ENCODE data around the gene RPL10. TPM values are rescaled to one million over a fixed set of nuclear protein-coding genes. Genes with fewer than 3 reads are reported as not detected.
A peak's percentile ranks its signal among the peaks of the same experiment; 100 is the strongest.

Gene RPL10
- total RNA-seq, 1 experiment from 2014 or later, result 3,490 TPM

- H3K4me1 Mint-ChIP-seq (ENCODE audit: insufficient read depth, unreplicated experiment), result no peaks in the 10 kb centered on the region
- H3K36me3 Mint-ChIP-seq (ENCODE audit: insufficient read depth, unreplicated experiment), result peaks cover 70% of the 10 kb centered on the region
- ChIA-PET POLR2A (no interaction called here), CTCF (no interaction called here)
- no peak overlapping the region for H3K4me3 Mint-ChIP-seq (ENCODE audit: unreplicated experiment)
- H3K27me3 Mint-ChIP-seq (ENCODE audit: insufficient read depth, unreplicated experiment), result no peaks in the 10 kb centered on the region
- no peaks in the 10 kb centered on the region for H3K9me3 Mint-ChIP-seq (ENCODE audit: unreplicated experiment)
- no peak overlapping the region for H3K27ac Mint-ChIP-seq (ENCODE audit: low read depth, unreplicated experiment)
- TF ChIP-seq CTCF (IDR thresholded peaks at IDR 0.05; ENCODE audit: unreplicated experiment), result no peak
- DNase-seq (ENCODE audit: unreplicated experiment), result no peak
- intact Hi-C loops (cut with micrococcal nuclease), result no loop called here
- TSS peak; percentile 40 for BruUV-seq (replicated peaks)
These were observed 45.7 kb upstream of the RPL10 start for GRCh38 chrX:154352466-154352865.

DNA sequence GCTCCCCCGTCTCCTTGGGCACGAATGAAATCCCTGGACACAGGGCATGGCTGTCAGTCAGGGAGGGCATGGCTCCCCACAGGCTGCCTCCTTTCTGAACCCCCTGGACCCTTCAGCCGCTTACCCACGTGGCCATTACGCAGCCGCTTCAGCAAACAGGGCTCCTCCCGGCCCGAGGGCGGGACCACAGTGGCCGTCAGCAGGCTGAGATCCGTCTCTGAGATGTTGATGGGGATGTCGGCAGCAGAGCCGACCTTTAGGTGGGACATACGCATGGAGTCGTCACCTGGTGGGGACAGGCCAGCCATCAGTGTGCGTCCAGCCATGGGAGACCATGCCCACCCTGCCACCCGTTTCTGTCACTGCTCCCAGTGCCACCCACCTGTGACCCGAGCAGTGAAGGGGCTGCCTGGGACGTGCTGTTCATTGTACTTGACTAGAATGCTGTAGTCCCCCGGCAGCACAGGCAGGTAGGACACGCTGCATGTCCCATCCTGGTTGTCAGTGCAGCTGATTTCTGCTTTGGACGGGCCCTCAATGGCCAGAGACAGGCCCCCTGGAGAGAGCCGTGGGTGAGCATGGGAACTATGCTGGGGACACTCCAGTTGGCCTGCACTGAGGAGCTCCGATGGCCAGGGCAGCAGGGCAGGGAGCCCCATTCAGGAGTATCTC, 44.9 kb upstream of the RPL10 start:
- ChIA-PET POLR2A (no interaction called here), CTCF (no interaction called here)
- intact Hi-C loops (cut with micrococcal nuclease), result no loop called here
- Mint-ChIP-seq H3K36me3 (ENCODE audit: insufficient read depth, unreplicated experiment) (peaks cover 70% of the 10 kb centered on the region), H3K27ac (ENCODE audit: low read depth, unreplicated experiment) (no peak overlapping the region), H3K4me3 (ENCODE audit: unreplicated experiment) (no peak overlapping the region), H3K4me1 (ENCODE audit: insufficient read depth, unreplicated experiment) (no peaks in the 10 kb centered on the region), H3K9me3 (ENCODE audit: unreplicated experiment) (no peaks in the 10 kb centered on the region), H3K27me3 (ENCODE audit: insufficient read depth, unreplicated experiment) (no peaks in the 10 kb centered on the region)
- no peak for TF ChIP-seq CTCF (IDR thresholded peaks at IDR 0.05; ENCODE audit: unreplicated experiment)
- no peak for DNase-seq (ENCODE audit: unreplicated experiment)
- no TSS peak for BruUV-seq (replicated peaks)

DNA sequence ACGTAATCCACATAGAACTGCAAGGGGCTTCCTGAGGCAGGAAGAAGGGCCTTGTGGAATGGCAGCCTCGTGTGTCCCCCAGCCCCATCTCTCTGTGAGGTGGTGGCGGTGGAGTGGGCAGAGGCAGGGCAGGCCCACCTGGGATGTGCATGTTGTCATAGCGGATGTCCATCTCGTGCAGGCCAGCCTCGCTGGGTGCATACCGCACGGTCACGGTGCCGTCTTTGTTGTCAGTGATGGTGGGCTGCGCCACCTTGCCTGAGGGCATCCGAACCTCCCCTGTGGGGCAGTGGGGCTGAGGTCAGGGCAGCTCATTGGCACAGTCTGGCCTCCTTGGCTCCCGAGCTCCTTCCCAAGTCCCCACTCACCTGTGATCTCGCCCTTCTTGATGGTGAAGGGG, 44.2 kb upstream of the RPL10 start:
- Mint-ChIP-seq H3K27me3 (ENCODE audit: insufficient read depth, unreplicated experiment) (no peaks in the 10 kb centered on the region), H3K27ac (ENCODE audit: low read depth, unreplicated experiment) (no peak overlapping the region), H3K4me1 (ENCODE audit: insufficient read depth, unreplicated experiment) (peaks cover 5% of the 10 kb centered on the region), H3K4me3 (ENCODE audit: unreplicated experiment) (no peak overlapping the region), H3K9me3 (ENCODE audit: unreplicated experiment) (no peaks in the 10 kb centered on the region), H3K36me3 (ENCODE audit: insufficient read depth, unreplicated experiment) (peaks cover 70% of the 10 kb centered on the region)
- DNase-seq (ENCODE audit: unreplicated experiment), result no peak
- CTCF ChIA-PET, result no interaction called here
- BruUV-seq (replicated peaks), result no TSS peak
- intact Hi-C loops (cut with micrococcal nuclease), result no loop called here
- TF ChIP-seq CTCF (IDR thresholded peaks at IDR 0.05; ENCODE audit: unreplicated experiment), result no peak
- POLR2A ChIA-PET, result no interaction called here

- TF ChIP-seq CTCF (IDR thresholded peaks at IDR 0.05; ENCODE audit: unreplicated experiment), result no peak
- ChIA-PET CTCF (no interaction called here), POLR2A (no interaction called here)
- Mint-ChIP-seq H3K27ac (ENCODE audit: low read depth, unreplicated experiment) (no peak overlapping the region), H3K4me3 (ENCODE audit: unreplicated experiment) (no peak overlapping the region), H3K4me1 (ENCODE audit: insufficient read depth, unreplicated experiment) (peaks cover 5% of the 10 kb centered on the region), H3K27me3 (ENCODE audit: insufficient read depth, unreplicated experiment) (no peaks in the 10 kb centered on the region), H3K36me3 (ENCODE audit: insufficient read depth, unreplicated experiment) (peaks cover 70% of the 10 kb centered on the region), H3K9me3 (ENCODE audit: unreplicated experiment) (no peaks in the 10 kb centered on the region)
- intact Hi-C loops (cut with micrococcal nuclease), result no loop called here
- BruUV-seq (replicated peaks), result no TSS peak
- no peak for DNase-seq (ENCODE audit: unreplicated experiment)
These were observed 43.7 kb upstream of the RPL10 start for GRCh38 chrX:154354516-154354915.

Measured in MCF 10A (cell line).